ENCODE results near the gene BCL7A. TPM values are rescaled to one million over a fixed set of nuclear protein-coding genes. Genes with fewer than 3 reads are reported as not detected.

BCL7A gene
- total and polyA plus RNA-seq, 2 donors (not counting 1 experiment from before 2014, with no cell fraction given): 71.0 to 75.9 TPM

DNA sequence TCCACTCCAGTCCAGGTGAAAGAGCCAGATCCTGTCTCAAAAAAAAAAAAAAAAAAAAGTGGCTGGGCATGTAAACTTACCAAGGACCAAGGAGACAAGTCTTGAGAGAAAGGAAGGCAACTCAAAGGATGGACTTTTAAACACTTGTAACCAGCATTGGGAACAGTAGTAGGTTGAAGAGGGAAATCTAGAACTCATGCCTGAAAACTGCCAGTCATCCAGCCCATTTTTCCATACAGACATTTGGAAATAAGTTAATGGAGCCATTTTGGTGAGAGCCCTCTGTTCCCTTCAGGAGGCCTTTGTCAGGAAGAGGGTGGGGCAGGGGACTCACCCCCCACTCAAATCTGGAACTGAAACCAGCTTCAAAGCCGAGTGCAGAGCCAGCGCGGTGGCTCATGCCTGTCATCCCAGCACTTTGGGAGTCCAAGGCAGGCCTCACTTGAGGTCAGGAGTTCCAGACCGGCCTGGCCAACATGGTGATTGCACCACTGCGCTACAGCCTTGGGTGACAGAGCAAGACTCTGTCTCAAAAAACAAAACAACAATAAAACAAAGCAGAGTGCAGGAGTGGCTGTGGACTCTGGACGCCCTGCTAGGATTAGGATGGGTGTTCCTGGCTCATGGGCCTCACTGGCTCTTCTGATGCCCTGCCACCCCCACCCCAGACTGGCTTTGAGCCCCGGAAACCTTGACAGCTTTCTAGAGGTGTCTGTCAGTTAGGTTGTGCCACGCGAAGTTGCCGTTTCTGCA, 55.2 kb downstream of the BCL7A start:
- no peaks in the 10 kb centered on the region for H3K27me3 Mint-ChIP-seq
- no peaks in the 10 kb centered on the region for H3K9me3 Mint-ChIP-seq (ENCODE audit: insufficient read depth)
- intact Hi-C loops (cut with micrococcal nuclease): loop anchor here (5.0 kb wide), 1 partner anchor 55 kb away; the partner anchor contains the start of gene BCL7A
- Histone ChIP-seq H3K36me3 (replicated peaks in 1 of 2; ENCODE audit: control extremely low read depth in 1 of 2, control insufficient read depth in 1 of 2, extremely low read depth in 1 of 2, insufficient read depth in 2 of 2, low read length in 1 of 2) (no peaks in the 10 kb centered on the region), H3K9me3 (ENCODE audit: control extremely low read depth in 1 of 3, control insufficient read depth in 2 of 3, insufficient read depth in 1 of 3, low read length in 2 of 3) (no peaks in the 10 kb centered on the region), H3K4me1 (ENCODE audit: control insufficient read depth in 2 of 2, insufficient read depth in 2 of 2, low read length in 2 of 2) (peaks cover 41 to 51% of the 10 kb centered on the region in 2 donors), H3K4me3 (ENCODE audit: control extremely low read depth in 1 of 5, extremely low read depth in 1 of 5, insufficient read depth in 1 of 5, low read depth in 2 of 5, low read length in 4 of 5) (peak overlapping the region in 1 of 5 experiments; percentile 7), H3K27ac (ENCODE audit: low read length in 2 of 2) (no peak overlapping the region), H3K27me3 (replicated peaks in 1 of 4; ENCODE audit: control extremely low read depth in 1 of 4, control insufficient read depth in 3 of 4, insufficient read depth in 4 of 4, low read length in 3 of 4) (no peaks in the 10 kb centered on the region), H3K9ac (ENCODE audit: low read length) (peak overlapping the region; percentile 13), H3K79me2 (ENCODE audit: control insufficient read depth, insufficient read depth, low read length) (peaks cover 37% of the 10 kb centered on the region), H2AFZ (ENCODE audit: insufficient read depth, low read depth, low read length, poor library complexity, severe bottlenecking) (peak overlapping the region; percentile 27), H4K20me1 (ENCODE audit: control insufficient read depth, insufficient read depth, low read length, poor library complexity, severe bottlenecking) (peaks cover 17% of the 10 kb centered on the region), H3K4me2 (replicated peaks; ENCODE audit: low read depth, low read length, poor library complexity, severe bottlenecking) (peak overlapping the region; percentile 81)
- H3K4me3 Mint-ChIP-seq: peak overlapping the region; percentile 84
- CTCF ChIA-PET: interaction anchor here (3.4 kb wide), 1 partner anchor 9 kb away, joined by 17 read pairs; no protein-coding TSS in a partner anchor
- H3K27ac Mint-ChIP-seq: peak overlapping the region; percentile 72
- no peak for TF ChIP-seq EZH2 (IDR thresholded peaks at IDR 0.05; ENCODE audit: borderline replicate concordance, insufficient read depth, low read depth, low read length, poor library complexity, severe bottlenecking)
- TF ChIP-seq, protein P1, sequence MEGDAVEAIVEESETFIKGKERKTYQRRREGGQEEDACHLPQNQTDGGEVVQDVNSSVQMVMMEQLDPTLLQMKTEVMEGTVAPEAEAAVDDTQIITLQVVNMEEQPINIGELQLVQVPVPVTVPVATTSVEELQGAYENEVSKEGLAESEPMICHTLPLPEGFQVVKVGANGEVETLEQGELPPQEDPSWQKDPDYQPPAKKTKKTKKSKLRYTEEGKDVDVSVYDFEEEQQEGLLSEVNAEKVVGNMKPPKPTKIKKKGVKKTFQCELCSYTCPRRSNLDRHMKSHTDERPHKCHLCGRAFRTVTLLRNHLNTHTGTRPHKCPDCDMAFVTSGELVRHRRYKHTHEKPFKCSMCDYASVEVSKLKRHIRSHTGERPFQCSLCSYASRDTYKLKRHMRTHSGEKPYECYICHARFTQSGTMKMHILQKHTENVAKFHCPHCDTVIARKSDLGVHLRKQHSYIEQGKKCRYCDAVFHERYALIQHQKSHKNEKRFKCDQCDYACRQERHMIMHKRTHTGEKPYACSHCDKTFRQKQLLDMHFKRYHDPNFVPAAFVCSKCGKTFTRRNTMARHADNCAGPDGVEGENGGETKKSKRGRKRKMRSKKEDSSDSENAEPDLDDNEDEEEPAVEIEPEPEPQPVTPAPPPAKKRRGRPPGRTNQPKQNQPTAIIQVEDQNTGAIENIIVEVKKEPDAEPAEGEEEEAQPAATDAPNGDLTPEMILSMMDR (IDR thresholded peaks at IDR 0.05): no peak
- peak; percentile 70 for DNase-seq
- POLR2A ChIA-PET: interaction anchor here (0.6 kb wide), 2 partner anchors 54 to 745 kb away, joined by 6 to 9 read pairs; no protein-coding TSS in a partner anchor
- ATAC-seq (ENCODE audit: low read depth): no peak
- 53% methylated on average over 7 of the region's 10 CpGs for WGBS (ENCODE audit: insufficient coverage)
- peaks cover 40% of the 10 kb centered on the region for H3K4me1 Mint-ChIP-seq

Data from B cell (primary cell).